Gastrocnemius medialis (tissue), 4 donors: ENCODE results near the gene FAM240B.

Experiments used
- CTCF ChIP-seq, 5 experiments: fragments of 450-650 bp in 3 of 5; fragments of 200-600 bp in 2 of 5; sonication (generic) in 2 of 5; IDR thresholded peaks in 4 of 5; conservative IDR thresholded peaks in 1 of 5; 1 replicate in 4 of 5; 2 replicates in 1 of 5; pipeline ENCODE4 v1.5.1; 2016 to 2019; ENCODE audit warnings: antibody characterized with exemption in 5 of 5, mild to moderate bottlenecking in 3 of 5, moderate library complexity in 3 of 5
- POLR2A ChIP-seq, 2 donors: fragments of 450-650 bp; IDR thresholded peaks; one replicate each; pipeline ENCODE4 v1.6.1; 2017; ENCODE audit warnings: antibody characterized with exemption in 2 of 2, mild to moderate bottlenecking in 2 of 2, moderate library complexity in 2 of 2

DNA sequence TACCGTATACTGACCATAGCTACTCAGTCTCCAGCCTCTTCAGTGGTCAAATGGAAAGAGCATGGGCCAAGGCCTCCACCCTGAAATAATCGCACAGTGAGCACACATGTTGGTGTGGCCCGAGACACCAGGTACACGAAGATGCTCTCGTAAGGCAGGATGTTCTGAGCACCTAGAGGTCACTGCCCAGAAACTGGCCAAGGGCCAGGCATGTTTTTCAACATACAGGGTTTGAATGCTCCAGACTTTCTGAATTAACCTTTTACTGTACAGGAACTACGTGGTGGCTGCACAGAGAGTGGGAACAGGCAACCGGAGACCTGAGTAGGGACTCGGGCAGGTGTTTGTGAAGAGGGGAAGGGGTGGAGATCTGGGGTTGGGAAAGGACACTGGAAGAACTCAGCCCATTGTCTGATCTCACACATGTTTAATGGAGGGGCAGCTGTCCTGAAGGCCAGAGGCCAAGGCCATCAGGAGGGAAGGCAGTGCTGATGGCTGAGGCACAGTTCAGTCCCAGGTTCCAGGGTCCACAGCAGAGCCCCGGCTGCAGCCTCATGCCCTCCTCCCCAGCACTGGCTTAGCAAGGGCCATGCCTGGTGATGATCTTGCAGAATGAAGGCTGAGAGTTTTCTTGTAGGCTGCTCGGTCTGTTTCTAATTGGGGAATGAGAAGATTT, 51.0 kb downstream of the FAM240B start:
- no peak for TF ChIP-seq POLR2A (IDR thresholded peaks at IDR 0.05)
- no peak for TF ChIP-seq CTCF (IDR thresholded peaks at IDR 0.05 in 4 of 5, conservative IDR thresholded peaks at IDR 0.05 in 1 of 5)
